ENCODE results near the gene LDOC1.
"Not testable (repeated sequence)": the region's sequence is repeated elsewhere in the genome, so short reads cannot be mapped to it uniquely, and the experiment has no call there.

The LDOC1 gene

DNA sequence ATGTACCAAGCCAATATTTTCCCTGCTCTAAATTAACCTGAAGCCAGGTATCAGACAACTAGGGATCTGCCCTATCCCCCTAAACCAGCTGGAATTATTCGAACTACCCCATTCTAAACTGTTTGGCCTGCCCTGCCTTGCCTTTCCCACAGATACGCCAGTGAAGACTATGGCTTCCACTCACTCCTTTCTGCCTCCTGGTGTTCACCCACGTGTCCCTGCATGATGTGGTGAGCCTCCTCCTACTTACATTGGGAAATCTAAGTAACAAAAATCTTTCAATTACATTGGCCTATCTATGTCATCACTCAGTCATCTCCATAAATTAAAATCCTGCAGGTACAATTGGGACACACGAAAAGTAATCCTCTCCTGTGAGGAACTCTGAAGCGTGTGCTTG lies 6.1 kb upstream of the LDOC1 start:
- no peak for DNase-seq (ENCODE audit: extremely low read depth, low read depth)

DNA sequence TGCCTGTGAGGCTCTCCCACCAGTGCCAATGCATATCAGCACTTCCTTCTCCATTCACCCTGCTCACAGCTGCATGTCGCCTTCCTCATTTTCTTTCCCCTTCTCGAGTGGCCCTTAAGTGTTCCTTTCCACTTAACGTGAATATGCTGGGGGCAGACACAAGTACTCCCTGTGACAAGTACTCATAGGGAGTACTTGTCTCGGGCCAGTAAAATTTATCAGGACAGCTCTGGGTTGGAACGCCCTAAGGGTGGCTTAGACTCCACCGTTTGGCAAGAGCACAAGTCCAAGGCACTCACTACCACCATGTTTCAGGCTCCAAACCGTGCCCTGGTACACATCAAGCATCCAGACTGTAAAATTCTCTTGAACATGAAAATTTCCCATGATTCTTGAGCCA lies 3.9 kb upstream of the LDOC1 start:
- TF ChIP-seq, protein P1, sequence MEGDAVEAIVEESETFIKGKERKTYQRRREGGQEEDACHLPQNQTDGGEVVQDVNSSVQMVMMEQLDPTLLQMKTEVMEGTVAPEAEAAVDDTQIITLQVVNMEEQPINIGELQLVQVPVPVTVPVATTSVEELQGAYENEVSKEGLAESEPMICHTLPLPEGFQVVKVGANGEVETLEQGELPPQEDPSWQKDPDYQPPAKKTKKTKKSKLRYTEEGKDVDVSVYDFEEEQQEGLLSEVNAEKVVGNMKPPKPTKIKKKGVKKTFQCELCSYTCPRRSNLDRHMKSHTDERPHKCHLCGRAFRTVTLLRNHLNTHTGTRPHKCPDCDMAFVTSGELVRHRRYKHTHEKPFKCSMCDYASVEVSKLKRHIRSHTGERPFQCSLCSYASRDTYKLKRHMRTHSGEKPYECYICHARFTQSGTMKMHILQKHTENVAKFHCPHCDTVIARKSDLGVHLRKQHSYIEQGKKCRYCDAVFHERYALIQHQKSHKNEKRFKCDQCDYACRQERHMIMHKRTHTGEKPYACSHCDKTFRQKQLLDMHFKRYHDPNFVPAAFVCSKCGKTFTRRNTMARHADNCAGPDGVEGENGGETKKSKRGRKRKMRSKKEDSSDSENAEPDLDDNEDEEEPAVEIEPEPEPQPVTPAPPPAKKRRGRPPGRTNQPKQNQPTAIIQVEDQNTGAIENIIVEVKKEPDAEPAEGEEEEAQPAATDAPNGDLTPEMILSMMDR (IDR thresholded peaks at IDR 0.05; ENCODE audit: low read depth, low read length) = no peak
- no peak for DNase-seq (ENCODE audit: extremely low read depth, low read depth)

More for the DNA sequence above, 6.1 kb upstream of the LDOC1 start:
- TF ChIP-seq, protein P1 (IDR thresholded peaks at IDR 0.05; ENCODE audit: low read depth, low read length) = no peak

DNA sequence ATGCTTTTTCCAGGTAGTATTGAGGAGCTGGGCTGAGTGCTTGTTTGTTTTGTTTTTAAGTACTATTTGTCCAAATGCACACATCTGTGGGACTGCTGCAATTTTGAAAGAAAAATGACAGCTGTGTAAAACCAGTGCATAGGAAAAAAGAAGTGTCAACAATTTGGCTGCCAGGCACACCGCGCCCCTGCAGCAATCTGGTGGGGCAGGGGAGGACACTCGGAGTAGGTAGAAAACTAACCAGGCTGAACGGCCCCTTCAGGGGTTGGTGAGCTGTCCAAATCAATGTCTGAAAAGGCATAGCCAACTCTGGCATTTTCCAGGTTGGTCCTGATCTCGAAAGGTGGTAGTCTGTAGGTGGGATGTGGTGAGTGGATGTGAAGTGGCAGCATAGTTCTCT lies 1.1 kb downstream of the LDOC1 start:
- TF ChIP-seq, protein P1 (IDR thresholded peaks at IDR 0.05; ENCODE audit: low read depth, low read length) = no peak
- no peak for DNase-seq (ENCODE audit: extremely low read depth, low read depth)

DNA sequence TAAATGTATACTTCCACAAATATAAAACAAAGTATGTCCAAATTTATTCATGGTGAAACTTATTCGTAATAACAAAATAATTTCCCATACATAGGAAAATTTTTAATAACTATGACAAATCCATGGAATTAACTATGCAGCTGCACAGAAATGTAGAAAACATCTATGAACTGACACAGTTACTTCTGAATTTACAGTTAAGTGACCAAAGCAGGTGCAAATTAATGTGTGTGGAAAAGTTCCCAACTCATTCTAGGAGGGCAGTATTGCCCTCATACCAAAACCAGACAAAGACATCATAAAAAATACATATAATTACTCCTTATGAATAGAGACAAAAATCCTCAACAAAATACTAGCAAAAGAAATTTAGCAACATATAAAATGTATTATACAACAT lies 12.5 kb downstream of the LDOC1 start:
- TF ChIP-seq, protein P1 (IDR thresholded peaks at IDR 0.05; ENCODE audit: low read depth, low read length) = no peak
- DNase-seq (ENCODE audit: extremely low read depth, low read depth) = no peak

DNA sequence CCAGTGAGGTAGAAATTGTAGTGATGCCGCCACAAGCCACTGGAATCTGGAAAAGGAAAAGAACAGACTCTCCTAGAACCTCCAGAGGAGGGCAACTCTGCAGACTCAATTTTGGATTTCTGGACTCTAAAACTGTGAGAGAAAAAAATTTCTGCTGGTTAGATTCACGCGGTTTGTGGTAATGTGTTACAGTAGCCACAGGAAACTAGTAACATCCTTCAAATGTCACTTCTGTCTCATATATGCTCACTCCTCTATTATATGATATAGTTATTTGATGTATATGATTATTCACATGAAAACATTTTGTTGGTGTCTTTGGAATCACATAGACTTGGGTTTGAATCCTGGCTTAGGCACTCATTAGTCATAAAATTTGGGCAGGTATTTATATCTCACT lies 18.8 kb downstream of the LDOC1 start:
- DNase-seq (ENCODE audit: extremely low read depth, low read depth) = no peak
- TF ChIP-seq, protein P1 (IDR thresholded peaks at IDR 0.05; ENCODE audit: low read depth, low read length) = no peak

DNA sequence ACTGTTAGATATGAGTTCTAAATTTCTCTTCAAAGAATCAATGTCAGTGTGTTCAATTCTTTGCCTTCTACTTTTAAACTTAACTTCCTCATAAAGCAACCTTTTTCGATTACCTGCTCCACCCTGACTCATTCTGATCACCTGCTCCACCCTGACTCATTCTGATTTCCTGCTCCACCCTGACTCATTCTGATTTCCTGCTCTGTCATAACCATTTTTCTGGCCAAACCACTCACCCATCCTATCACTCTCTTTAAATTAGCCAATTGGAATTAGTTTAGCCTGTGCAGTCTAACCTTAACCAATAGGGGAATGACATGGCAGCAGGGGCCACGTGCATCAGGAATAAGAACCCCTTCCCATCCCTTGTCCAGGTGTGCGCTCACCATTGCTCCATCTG lies 21.7 kb downstream of the LDOC1 start:
- DNase-seq (ENCODE audit: extremely low read depth, low read depth) = not testable (repeated sequence)

DNA sequence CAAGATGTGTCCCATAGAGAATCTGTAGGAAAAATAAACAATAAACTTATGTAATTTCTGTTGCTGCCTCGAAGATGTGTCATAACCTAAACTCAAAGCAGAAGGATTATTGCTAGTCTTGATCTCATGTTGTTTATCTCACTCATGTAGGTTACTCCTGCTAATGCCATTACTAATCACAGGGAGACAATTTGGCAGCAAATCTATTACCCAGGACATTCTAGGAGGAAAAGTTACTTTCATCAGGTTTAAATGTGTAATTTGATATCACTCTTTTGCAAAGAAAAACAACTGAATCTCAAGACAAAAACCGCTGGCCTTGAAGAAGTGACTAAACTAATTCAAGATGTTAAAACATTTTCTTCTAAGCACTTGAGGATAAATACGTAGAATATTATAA lies 34.0 kb downstream of the LDOC1 start:
- TF ChIP-seq, protein P1 (IDR thresholded peaks at IDR 0.05; ENCODE audit: low read depth, low read length) = no peak
- DNase-seq (ENCODE audit: extremely low read depth, low read depth) = no peak

DNA sequence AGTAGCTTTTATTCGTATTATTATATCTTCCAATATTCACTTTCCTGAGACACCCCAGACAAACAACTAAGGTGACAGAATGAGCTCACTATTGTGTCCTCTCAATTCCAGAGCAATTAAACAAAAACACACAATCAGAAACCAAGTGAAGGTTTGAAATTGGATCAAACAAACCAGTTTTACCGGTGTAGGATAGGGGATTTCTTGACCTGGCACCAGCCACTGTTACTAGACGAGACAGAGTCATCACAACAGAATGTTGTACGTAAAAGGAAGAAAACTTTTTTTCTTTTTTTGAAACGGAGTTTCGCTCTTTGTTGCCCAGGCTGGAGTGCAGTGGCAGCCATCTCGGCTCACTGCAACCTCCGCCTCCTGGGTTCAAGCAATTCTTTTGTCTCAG lies 43.7 kb downstream of the LDOC1 start:
- no peak for DNase-seq (ENCODE audit: extremely low read depth, low read depth)
- TF ChIP-seq, protein P1 (IDR thresholded peaks at IDR 0.05; ENCODE audit: low read depth, low read length) = no peak

Data from AG09319 (cell line).